Activated T-cell treated with anti-CD3 and anti-CD28 coated beads, Interleukin-2, amount 50 U/mL, for 72 hours (primary cell): ENCODE results near the gene FREM1. TPM values are rescaled to one million over a fixed set of nuclear protein-coding genes. Genes with fewer than 3 reads are reported as not detected.

ENCODE experiments used
- ATAC-seq, 2 donors: fragments of 150-1000 bp; cut with Tn5 transposase; replicated peaks in 1 of 2; 2 replicates each; pipeline ENCODE4 v1.10.0; 2021; ENCODE audit warnings: moderate library complexity in 2 of 2, mild to moderate bottlenecking in 1 of 2
- DNase-seq, 2 donors: peaks; one replicate each; pipeline ENCODE4 v3.0.0; 2021 to 2022; ENCODE audit warnings: mixed read lengths in 1 of 2
- H3K27ac Mint-ChIP-seq: one replicate; pipeline ENCODE4 v1.8.0; 2022; ENCODE audit warnings: mild to moderate bottlenecking, moderate library complexity, mixed read lengths
- H3K27me3 Mint-ChIP-seq: one replicate; pipeline ENCODE4 v1.8.0; 2022; ENCODE audit warnings: low read depth, mixed read lengths
- H3K36me3 Mint-ChIP-seq, 2 donors: one replicate each; pipeline ENCODE4 v1.8.0; 2022; ENCODE audit warnings: mixed read lengths in 2 of 2, mild to moderate bottlenecking in 1 of 2; ENCODE audit not compliant: insufficient read depth in 2 of 2
- H3K4me1 Mint-ChIP-seq: one replicate; pipeline ENCODE4 v1.8.0; 2022; ENCODE audit warnings: low read depth, mixed read lengths
- H3K4me3 Mint-ChIP-seq, 2 donors: one replicate each; pipeline ENCODE4 v1.8.0; 2022; ENCODE audit warnings: mild to moderate bottlenecking in 2 of 2, mixed read lengths in 2 of 2, moderate library complexity in 2 of 2
- H3K9me3 Mint-ChIP-seq, 2 donors: one replicate each; pipeline ENCODE4 v1.8.0; 2022; ENCODE audit warnings: mixed read lengths in 2 of 2
- total RNA-seq, 2 donors: library from RNA; stranded (reverse); gene quantifications; one replicate each; pipeline ENCODE4 v1.2.3, GENCODE V29; 2022

The FREM1 gene
- total RNA-seq, 2 donors from 2014 or later, result not detected

DNA sequence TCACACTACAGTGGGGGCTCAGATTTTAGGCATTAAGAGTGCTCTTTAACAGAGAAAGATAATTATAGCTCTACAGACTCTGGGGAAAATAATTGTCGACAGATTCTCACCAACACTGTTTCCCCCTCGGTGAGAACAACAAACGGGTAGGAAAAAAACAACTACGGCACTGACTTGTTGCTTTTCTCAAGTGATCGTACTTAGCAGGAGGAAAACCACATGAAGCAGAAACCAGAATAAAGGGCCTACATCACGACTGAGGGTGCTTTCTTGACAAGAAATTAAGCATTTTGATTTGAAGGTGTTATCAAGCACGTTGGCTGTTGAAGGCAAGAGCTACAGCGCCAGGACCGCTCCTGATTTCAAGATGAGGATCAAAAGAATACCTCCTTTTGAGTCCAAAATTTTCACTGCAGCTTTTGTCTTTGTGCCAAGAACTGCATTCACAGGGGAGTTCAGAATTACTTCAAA is 160.5 kb downstream of the FREM1 start:
- Mint-ChIP-seq H3K27ac (no peak overlapping the region), H3K4me1 (peaks cover 13% of the 10 kb centered on the region), H3K9me3 (peaks cover 2% of the 10 kb centered on the region in 2 donors), H3K36me3 (no peaks in the 10 kb centered on the region), H3K27me3 (peaks cover 40% of the 10 kb centered on the region), H3K4me3 (no peak overlapping the region)
- DNase-seq, result no peak
- no peak for ATAC-seq

DNA sequence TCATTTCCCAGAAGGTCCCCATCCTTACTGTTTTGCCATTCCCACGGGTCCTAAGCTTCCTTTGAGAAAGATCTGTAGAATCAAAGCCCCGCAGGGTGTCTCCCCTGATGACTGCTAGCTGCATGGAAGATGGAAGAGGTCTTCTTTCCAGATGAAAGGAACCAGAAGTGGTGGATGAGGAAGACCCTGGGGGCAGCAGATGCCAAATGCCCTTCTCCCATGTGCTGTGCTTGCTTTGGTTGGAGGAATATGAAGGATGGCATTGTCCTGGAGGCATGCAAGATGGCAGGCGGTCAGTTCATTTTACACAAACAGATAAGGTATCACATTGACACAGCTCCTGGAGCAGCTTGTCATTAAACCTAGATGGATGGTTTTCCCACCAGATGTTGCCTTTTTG is 161.9 kb downstream of the FREM1 start:
- no peaks in the 10 kb centered on the region for H3K36me3 Mint-ChIP-seq
- peaks cover 13% of the 10 kb centered on the region for H3K4me1 Mint-ChIP-seq
- ATAC-seq (no peak), DNase-seq (no peak)
- peaks cover 31% of the 10 kb centered on the region for H3K27me3 Mint-ChIP-seq
- H3K9me3 Mint-ChIP-seq, result peaks cover 3% of the 10 kb centered on the region in 2 donors
- H3K27ac Mint-ChIP-seq, result no peak overlapping the region
- no peak overlapping the region for H3K4me3 Mint-ChIP-seq

DNA sequence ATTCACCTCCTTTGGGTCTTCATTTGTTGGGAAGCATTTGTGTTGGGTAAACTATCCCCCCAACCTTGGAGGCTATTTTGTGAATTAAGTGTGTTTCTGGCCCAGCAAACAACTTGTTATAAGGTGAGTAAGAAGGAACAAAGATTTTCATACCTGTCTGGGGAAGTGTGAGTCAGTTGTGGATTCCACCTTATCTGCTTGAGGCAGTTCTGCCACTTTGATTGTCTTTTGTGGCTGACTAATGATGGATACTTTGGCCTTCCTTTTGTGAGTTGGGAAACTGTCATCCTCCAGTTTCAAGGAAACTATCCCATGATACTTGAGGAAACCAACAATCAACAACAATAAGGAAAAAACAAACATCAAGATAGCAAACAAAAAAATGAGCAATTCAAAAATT is 163.1 kb downstream of the FREM1 start:
- DNase-seq, result no peak
- Mint-ChIP-seq H3K27ac (no peak overlapping the region), H3K9me3 (peaks cover 3% of the 10 kb centered on the region in 2 donors), H3K4me1 (peaks cover 13% of the 10 kb centered on the region), H3K36me3 (no peaks in the 10 kb centered on the region), H3K27me3 (peaks cover 22% of the 10 kb centered on the region), H3K4me3 (no peak overlapping the region)
- ATAC-seq, result no peak

DNA sequence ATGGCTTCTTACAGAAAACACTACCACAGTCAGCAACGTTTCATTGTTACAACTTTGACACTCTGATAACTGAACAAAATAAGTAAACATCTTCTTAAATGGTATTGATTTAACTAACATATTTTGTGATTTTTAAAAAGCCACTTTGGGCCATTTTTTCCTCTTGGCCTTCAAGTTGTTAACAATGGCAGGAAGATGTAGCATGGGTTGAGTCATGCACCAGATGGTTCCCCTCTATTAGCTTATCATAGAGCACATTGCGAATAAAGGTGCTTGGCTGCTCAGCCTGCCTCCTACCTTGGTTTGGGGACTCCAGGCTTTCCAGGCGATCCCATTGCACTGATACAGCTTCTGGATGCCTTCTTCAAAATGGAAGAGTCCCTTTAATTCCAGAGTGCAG is 163.6 kb downstream of the FREM1 start:
- no peak overlapping the region for H3K4me3 Mint-ChIP-seq
- peaks cover 3% of the 10 kb centered on the region in 2 donors for H3K9me3 Mint-ChIP-seq
- H3K4me1 Mint-ChIP-seq, result peaks cover 13% of the 10 kb centered on the region
- peaks cover 22% of the 10 kb centered on the region for H3K27me3 Mint-ChIP-seq
- no peaks in the 10 kb centered on the region for H3K36me3 Mint-ChIP-seq
- ATAC-seq (no peak), DNase-seq (no peak)
- no peak overlapping the region for H3K27ac Mint-ChIP-seq

DNA sequence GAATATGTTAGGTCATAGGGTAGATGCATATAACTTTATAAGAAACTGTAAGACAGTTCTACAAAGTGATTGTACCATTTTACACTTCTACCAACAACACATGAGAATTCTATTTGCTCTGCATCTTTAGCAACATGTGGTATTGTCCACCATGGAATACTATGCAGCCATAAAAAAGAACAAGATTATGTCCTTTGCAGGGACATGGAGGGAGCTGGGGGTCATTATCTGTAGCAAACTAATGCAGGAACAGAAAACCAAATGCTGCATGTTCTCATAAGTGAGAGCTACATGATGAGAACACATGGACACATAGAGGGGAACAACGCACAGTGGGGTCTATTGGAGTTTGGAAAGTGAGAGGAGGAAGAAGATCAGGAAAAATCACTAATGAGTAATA is 165.5 kb downstream of the FREM1 start:
- Mint-ChIP-seq H3K27ac (no peak overlapping the region), H3K9me3 (peaks cover 3% of the 10 kb centered on the region in 2 donors), H3K27me3 (peaks cover 9% of the 10 kb centered on the region), H3K4me3 (no peak overlapping the region), H3K4me1 (peaks cover 4% of the 10 kb centered on the region), H3K36me3 (no peaks in the 10 kb centered on the region)
- ATAC-seq (no peak), DNase-seq (no peak)

DNA sequence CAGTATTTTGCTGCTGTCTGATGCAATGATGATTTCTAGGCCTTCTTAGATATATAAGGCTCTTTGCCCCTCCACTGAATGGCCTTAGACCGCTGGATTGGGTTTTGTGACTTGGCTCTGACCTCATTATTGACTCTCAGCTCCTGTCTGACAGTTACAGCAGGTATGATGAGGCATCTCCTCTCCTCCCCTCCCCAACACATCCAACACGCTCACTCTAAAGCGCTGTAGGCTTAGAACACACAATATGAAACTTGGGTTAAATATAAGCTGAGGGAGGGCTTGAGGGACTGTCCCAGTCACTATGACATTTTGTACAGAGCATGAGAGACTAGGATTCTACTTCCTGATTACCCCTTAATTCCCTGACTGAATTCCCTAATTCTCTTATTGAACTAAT is 168.9 kb downstream of the FREM1 start:
- H3K27ac Mint-ChIP-seq, result no peak overlapping the region
- DNase-seq (no peak), ATAC-seq (no peak)
- H3K9me3 Mint-ChIP-seq, result peaks cover 3% of the 10 kb centered on the region in 2 donors
- H3K36me3 Mint-ChIP-seq, result no peaks in the 10 kb centered on the region
- H3K27me3 Mint-ChIP-seq, result peaks cover 15% of the 10 kb centered on the region
- H3K4me1 Mint-ChIP-seq, result no peaks in the 10 kb centered on the region
- no peak overlapping the region for H3K4me3 Mint-ChIP-seq

DNA sequence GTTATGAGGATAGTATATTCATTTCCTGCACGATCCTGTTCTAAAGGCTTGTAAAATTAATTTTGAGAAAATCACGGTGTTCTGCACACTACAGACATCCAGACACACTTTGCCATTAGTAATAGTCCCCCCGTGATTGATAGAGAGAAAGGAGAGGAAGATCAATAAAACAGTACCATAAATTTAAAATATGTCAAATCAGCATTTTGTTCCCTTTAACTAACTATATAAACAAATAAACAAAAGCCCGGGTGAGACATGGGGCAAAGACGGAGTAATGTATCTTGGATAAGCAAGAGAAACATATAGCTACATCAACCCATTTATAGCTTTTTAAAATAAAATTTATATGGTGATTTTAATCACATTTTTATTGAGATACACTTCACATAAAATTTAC is 177.1 kb downstream of the FREM1 start:
- H3K27me3 Mint-ChIP-seq, result peaks cover 27% of the 10 kb centered on the region
- no peak for ATAC-seq
- no peaks in the 10 kb centered on the region for H3K9me3 Mint-ChIP-seq
- no peaks in the 10 kb centered on the region for H3K4me1 Mint-ChIP-seq
- no peak for DNase-seq
- no peaks in the 10 kb centered on the region for H3K36me3 Mint-ChIP-seq
- no peak overlapping the region for H3K27ac Mint-ChIP-seq
- H3K4me3 Mint-ChIP-seq, result no peak overlapping the region

DNA sequence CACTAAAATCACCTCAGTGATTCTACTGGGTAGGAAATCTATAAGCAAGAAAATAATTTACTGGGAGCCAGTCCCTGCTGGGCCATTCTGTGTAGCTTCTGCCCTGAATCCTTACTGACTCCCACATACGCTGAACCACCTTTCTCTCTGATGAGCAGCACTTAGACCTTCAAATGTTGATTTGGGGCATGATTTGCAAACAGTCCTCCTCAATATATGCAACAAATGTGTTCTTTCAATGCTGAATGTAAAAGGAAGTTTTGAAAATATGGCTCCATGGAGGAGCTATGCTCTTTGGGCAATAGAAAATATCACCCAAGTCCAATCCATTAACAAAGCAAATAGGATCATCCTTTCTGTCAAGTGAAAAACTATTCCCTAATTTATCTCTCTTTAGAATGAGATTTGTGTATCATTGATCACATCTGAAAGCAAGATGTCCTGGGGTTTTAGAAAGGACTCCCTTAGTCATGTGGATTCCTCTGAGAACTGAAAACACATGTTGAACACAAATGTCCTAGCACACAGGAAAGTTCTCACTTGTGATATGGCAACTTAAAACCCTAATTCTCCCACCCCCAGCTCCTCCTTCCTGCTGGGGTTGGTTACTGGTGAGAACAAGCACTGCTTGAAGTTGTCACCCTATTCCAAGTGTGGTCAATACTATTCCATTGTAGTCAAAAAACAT is 178.8 kb downstream of the FREM1 start:
- H3K27ac Mint-ChIP-seq, result no peak overlapping the region
- no peaks in the 10 kb centered on the region for H3K9me3 Mint-ChIP-seq
- no peaks in the 10 kb centered on the region for H3K36me3 Mint-ChIP-seq
- no peak overlapping the region for H3K4me3 Mint-ChIP-seq
- H3K27me3 Mint-ChIP-seq, result peaks cover 16% of the 10 kb centered on the region
- no peaks in the 10 kb centered on the region for H3K4me1 Mint-ChIP-seq
- DNase-seq (no peak), ATAC-seq (no peak)

DNA sequence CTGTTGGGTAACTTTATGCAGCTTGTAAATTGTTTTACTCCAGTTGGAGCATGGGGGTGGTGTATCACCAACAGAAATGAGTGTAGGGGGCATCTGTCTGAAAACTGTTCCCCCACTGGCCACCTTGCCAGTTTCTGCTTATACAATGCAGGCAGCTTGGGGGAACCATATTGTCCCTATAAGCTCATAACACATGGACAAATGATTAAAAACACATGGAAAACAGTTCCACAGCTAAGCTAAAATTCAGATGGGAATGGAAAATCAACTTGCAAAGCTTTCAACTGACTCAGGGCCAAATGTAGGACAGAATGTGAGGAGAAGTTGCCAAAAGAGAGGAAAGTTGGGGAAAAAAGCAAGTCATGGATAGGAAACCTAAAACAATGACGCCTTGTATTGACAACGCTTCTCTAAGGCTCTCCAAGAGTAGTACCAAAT is 179.7 kb downstream of the FREM1 start:
- no peak overlapping the region for H3K4me3 Mint-ChIP-seq
- no peaks in the 10 kb centered on the region for H3K9me3 Mint-ChIP-seq
- H3K27ac Mint-ChIP-seq, result no peak overlapping the region
- no peaks in the 10 kb centered on the region for H3K4me1 Mint-ChIP-seq
- H3K27me3 Mint-ChIP-seq, result peaks cover 17% of the 10 kb centered on the region
- ATAC-seq, result no peak
- H3K36me3 Mint-ChIP-seq, result no peaks in the 10 kb centered on the region
- DNase-seq, result no peak

DNA sequence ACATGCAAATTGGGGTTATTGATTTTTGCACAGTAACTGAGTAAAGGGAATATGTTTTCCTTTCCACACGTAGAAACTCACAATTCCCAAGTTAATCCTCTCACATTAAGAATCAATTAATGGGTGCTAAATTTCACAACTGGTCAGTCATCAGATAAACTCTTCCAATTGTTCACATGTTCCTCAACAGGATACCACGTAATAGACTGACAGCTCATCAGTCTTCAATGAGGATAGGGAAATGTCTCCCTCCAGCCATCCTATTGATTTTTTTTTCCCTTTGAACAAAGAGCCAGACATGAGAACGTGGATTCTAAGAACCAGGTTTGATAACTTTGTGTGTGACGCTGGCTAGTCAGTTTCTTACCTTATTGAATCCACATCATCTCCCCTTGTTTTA is 186.9 kb downstream of the FREM1 start:
- no peak overlapping the region for H3K4me3 Mint-ChIP-seq
- H3K27me3 Mint-ChIP-seq, result peaks cover 29% of the 10 kb centered on the region
- H3K4me1 Mint-ChIP-seq, result no peaks in the 10 kb centered on the region
- ATAC-seq, result no peak
- no peaks in the 10 kb centered on the region for H3K36me3 Mint-ChIP-seq
- no peak for DNase-seq
- no peaks in the 10 kb centered on the region for H3K9me3 Mint-ChIP-seq
- H3K27ac Mint-ChIP-seq, result no peak overlapping the region

DNA sequence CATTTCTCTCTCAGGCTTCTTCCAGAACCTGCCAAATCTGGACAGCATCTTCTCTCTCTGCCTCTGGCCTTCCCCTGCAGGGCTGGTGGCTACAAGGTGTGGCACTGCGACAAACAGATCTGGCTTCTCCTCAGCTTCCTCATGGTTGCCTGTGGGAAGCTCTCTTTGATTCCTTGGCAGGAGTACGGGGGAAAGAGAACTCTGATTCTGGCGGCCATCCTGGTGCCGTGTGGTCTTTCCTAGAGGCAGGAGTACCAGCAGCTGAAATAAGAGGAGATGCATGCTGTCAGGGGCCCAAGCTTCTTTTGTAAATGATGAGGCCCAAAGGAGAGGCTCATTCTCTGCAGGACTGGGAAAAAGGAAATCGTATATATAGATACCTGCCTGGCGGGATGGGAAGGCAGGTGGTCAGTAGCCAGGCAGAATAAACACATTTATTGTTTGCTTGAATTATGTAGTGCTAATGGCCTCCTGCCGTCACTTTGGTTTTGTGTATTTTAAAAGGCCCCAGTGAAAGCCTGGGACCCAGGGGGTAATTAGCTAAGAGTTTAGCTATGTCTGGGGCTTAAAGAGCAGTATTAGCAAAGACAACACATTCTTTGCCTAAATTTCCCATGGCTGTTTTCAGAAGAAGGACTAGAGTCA is 187.7 kb downstream of the FREM1 start, which contains the start of gene CER1:
Gene CER1, minus strand, starts transcription at position 343 of the 645 bp plus-strand sequence. Its CDS starts 61 bp downstream, at position 282.
- Mint-ChIP-seq H3K9me3 (no peaks in the 10 kb centered on the region), H3K36me3 (no peaks in the 10 kb centered on the region), H3K4me3 (no peak within 1 kb of the TSS), H3K27ac (no peak within 1 kb of the TSS), H3K27me3 (peaks cover 29% of the 10 kb centered on the region), H3K4me1 (no peaks in the 10 kb centered on the region)
- ATAC-seq (no peak), DNase-seq (no peak)

DNA sequence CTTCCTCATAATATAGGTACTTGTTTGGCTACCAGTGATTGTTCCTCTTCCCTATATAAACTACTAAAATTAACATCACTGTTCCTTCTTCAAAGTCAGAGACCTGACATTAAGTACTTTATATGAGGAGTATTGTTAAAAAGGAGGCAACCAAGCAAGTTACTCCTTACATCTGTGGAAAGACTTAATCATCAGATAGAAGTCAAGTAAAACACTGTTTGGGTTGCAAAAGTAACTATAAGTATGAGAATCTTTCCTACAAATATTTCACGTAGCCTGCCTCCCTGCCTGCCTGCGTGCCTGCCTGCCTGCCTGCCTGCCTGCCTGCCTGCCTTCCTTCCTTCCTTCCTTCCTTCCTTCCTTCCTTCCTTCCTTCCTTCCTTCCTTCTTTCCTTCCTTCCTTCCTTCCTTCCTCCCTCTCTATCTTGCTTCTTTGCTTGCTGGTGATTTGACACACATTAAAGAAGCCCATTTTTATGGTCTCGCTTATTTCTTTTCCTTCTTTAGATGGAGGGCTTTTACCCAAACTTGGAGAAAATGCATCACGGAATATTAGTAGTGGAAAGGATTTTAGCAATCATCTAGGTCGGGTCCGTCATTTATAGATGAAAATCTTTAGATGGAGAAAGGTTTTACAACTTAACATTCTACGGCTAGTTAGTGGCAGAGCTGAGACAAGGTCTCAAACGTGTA is 190.9 kb downstream of the FREM1 start:
- no peak for DNase-seq
- H3K36me3 Mint-ChIP-seq, result no peaks in the 10 kb centered on the region
- no peak for ATAC-seq
- no peaks in the 10 kb centered on the region for H3K9me3 Mint-ChIP-seq
- peaks cover 25% of the 10 kb centered on the region for H3K27me3 Mint-ChIP-seq
- H3K27ac Mint-ChIP-seq, result peak overlapping the region; percentile 5
- no peak overlapping the region for H3K4me3 Mint-ChIP-seq
- H3K4me1 Mint-ChIP-seq, result no peaks in the 10 kb centered on the region

DNA sequence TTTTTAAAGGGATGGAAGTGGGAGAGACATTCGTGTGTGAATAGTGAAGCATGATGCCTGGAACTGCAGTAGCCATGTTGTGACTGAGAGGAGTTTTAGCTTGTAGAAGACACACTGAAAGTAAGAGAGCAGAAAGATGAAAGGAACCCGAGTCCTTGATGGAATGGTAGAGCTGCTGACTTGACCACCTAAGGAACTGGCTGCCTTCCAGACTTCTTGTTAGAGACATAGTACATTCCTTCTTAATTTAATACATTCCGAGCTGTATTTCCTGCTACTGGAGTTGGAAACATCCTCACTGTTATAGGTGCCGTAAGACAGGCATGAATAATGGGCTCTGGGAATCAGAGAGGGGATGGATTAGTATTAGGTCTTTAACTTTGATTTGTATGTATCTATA is 195.1 kb downstream of the FREM1 start:
- H3K9me3 Mint-ChIP-seq, result peaks cover 0 to 3% of the 10 kb centered on the region in 2 donors
- peaks cover 0 to 2% of the 10 kb centered on the region in 2 donors for H3K36me3 Mint-ChIP-seq
- no peak overlapping the region for H3K27ac Mint-ChIP-seq
- peaks cover 36% of the 10 kb centered on the region for H3K27me3 Mint-ChIP-seq
- ATAC-seq, result no peak
- no peak for DNase-seq
- H3K4me3 Mint-ChIP-seq, result no peak overlapping the region
- no peaks in the 10 kb centered on the region for H3K4me1 Mint-ChIP-seq
